WTC11 (cell line): ENCODE data around the gene CHRNB1. TPM values are rescaled to one million over a fixed set of nuclear protein-coding genes. Genes with fewer than 3 reads are reported as not detected.
A peak's percentile ranks its signal among the peaks of the same experiment; 100 is the strongest.

Experiments used
- ATAC-seq: fragments of 200-7000 bp; cut with Tn5 transposase; 2 replicates; pipeline ENCODE4 v1.10.0; 2021; ENCODE audit warnings: mild to moderate bottlenecking, moderate library complexity
- CTCF ChIA-PET: fragments of 300-600 bp; sonication (Branson Sonifier 250); formaldehyde crosslinking; loops from one replicate; lab custom pipeline; 2021; ENCODE audit warnings: antibody characterized with exemption; lab: Charles Lee
- POLR2A ChIA-PET: fragments of 350-600 bp; sonication (Branson Sonifier 250); formaldehyde crosslinking; loops from one replicate; lab custom pipeline; 2021; ENCODE audit warnings: antibody characterized with exemption; lab: Charles Lee
- DNase-seq: peaks from one replicate; pipeline ENCODE4 v3.0.0; 2021; ENCODE audit warnings: low spot score
- H3K27ac Mint-ChIP-seq: 2 replicates; pipeline ENCODE4 v1.8.0; 2021; ENCODE audit warnings: mixed read lengths
- H3K27me3 Mint-ChIP-seq: 2 replicates; pipeline ENCODE4 v1.8.0; 2021; ENCODE audit warnings: low read depth, mild to moderate bottlenecking, moderate library complexity, mixed read lengths
- H3K36me3 Mint-ChIP-seq: 2 replicates; pipeline ENCODE4 v1.8.0; 2021; ENCODE audit warnings: mixed read lengths
- H3K4me1 Mint-ChIP-seq: 2 replicates; pipeline ENCODE4 v1.8.0; 2022; ENCODE audit warnings: mixed read lengths
- H3K4me3 Mint-ChIP-seq: 2 replicates; pipeline ENCODE4 v1.8.0; 2021; ENCODE audit warnings: mild to moderate bottlenecking, moderate library complexity, mixed read lengths
- H3K9me3 Mint-ChIP-seq: 2 replicates; pipeline ENCODE4 v1.8.0; 2021; ENCODE audit warnings: mixed read lengths
- ATF1 ChIP-seq: sonication (generic); formaldehyde crosslinking; IDR thresholded peaks from 2 replicates; pipeline ENCODE4 v1.8.1; 2023; ENCODE audit warnings: mild to moderate bottlenecking, moderate library complexity, missing genetic modification reagents
- ATF3 ChIP-seq: sonication (generic); formaldehyde crosslinking; conservative IDR thresholded peaks from 2 replicates; pipeline ENCODE4 v1.8.1; 2022; ENCODE audit warnings: mild to moderate bottlenecking, missing genetic modification reagents
- ESRRA ChIP-seq: sonication (generic); formaldehyde crosslinking; IDR thresholded peaks from 2 replicates; pipeline ENCODE4 v1.8.1; 2022; ENCODE audit warnings: mild to moderate bottlenecking, missing genetic modification reagents, borderline replicate concordance
- FOXJ3 ChIP-seq: sonication (generic); formaldehyde crosslinking; IDR thresholded peaks from 2 replicates; pipeline ENCODE4 v1.9.0; 2021; ENCODE audit warnings: missing genetic modification reagents, mild to moderate bottlenecking, borderline replicate concordance
- GRHL2 ChIP-seq: fragments of 250-450 bp; sonication (Bioruptor Pico); IDR thresholded peaks from 2 replicates; pipeline ENCODE4 v1.8.0; 2022; ENCODE audit warnings: mild to moderate bottlenecking, moderate library complexity; ENCODE audit not compliant: insufficient replicate concordance, severe bottlenecking
- IRF2 ChIP-seq: sonication (generic); formaldehyde crosslinking; IDR thresholded peaks from 2 replicates; pipeline ENCODE4 v1.8.0; 2022; ENCODE audit warnings: low read depth, missing genetic modification reagents, borderline replicate concordance
- MAX ChIP-seq: sonication (generic); formaldehyde crosslinking; IDR thresholded peaks from 2 replicates; pipeline ENCODE4 v1.8.0; 2022; ENCODE audit warnings: mild to moderate bottlenecking, missing genetic modification reagents
- MLX ChIP-seq: sonication (generic); formaldehyde crosslinking; IDR thresholded peaks from 2 replicates; pipeline ENCODE4 v1.8.1; 2023; ENCODE audit warnings: mild to moderate bottlenecking, missing genetic modification reagents, moderate library complexity
- MYBL2 ChIP-seq: sonication (generic); formaldehyde crosslinking; IDR thresholded peaks from 2 replicates; pipeline ENCODE4 v1.8.1; 2023; ENCODE audit warnings: mild to moderate bottlenecking, moderate library complexity, missing genetic modification reagents
- NFE2L1 ChIP-seq: sonication (generic); formaldehyde crosslinking; IDR thresholded peaks from 2 replicates; pipeline ENCODE4 v1.8.1; 2023; ENCODE audit warnings: missing genetic modification reagents
- SMAD4 ChIP-seq: sonication (generic); formaldehyde crosslinking; IDR thresholded peaks from 2 replicates; pipeline ENCODE4 v1.8.0; 2022; ENCODE audit warnings: mild to moderate bottlenecking, missing genetic modification reagents
- SP1 ChIP-seq: sonication (generic); formaldehyde crosslinking; conservative IDR thresholded peaks from 2 replicates; pipeline ENCODE4 v1.8.1; 2022; ENCODE audit warnings: missing genetic modification reagents
- TP53 ChIP-seq: sonication (generic); formaldehyde crosslinking; IDR thresholded peaks from 2 replicates; pipeline ENCODE4 v1.8.1; 2023; ENCODE audit warnings: mild to moderate bottlenecking, missing genetic modification reagents
- USF1 ChIP-seq: sonication (generic); formaldehyde crosslinking; IDR thresholded peaks from 2 replicates; pipeline ENCODE4 v1.8.0; 2022; ENCODE audit warnings: mild to moderate bottlenecking, missing genetic modification reagents
- ZNF263 ChIP-seq: sonication (generic); formaldehyde crosslinking; IDR thresholded peaks from 2 replicates; pipeline ENCODE4 v1.8.1; 2022; ENCODE audit warnings: low read depth, mild to moderate bottlenecking, moderate library complexity, missing genetic modification reagents
- ZNF281 ChIP-seq: sonication (generic); formaldehyde crosslinking; IDR thresholded peaks from 2 replicates; pipeline ENCODE4 v1.8.0; 2023; ENCODE audit warnings: mild to moderate bottlenecking, missing genetic modification reagents
- ZNF423 ChIP-seq: fragments of 250-450 bp; sonication (Bioruptor Pico); IDR thresholded peaks from 2 replicates; pipeline ENCODE4 v2.1.2; 2022; ENCODE audit warnings: mild to moderate bottlenecking, moderate library complexity
- ZNF532 ChIP-seq: fragments of 250-450 bp; sonication (Bioruptor Pico); IDR thresholded peaks from 2 replicates; pipeline ENCODE4 v1.9.0; 2021; ENCODE audit warnings: mild to moderate bottlenecking, borderline replicate concordance
- ZNF671 ChIP-seq: fragments of 250-450 bp; sonication (Bioruptor Pico); IDR thresholded peaks from 2 replicates; pipeline ENCODE4 v1.8.0; 2021; ENCODE audit warnings: mild to moderate bottlenecking
- ZSCAN18 ChIP-seq: fragments of 250-450 bp; sonication (Bioruptor Pico); IDR thresholded peaks from 2 replicates; pipeline ENCODE4 v2.1.2; 2022; ENCODE audit warnings: mild to moderate bottlenecking, moderate library complexity
- total RNA-seq: library from RNA; stranded (reverse); gene quantifications from 3 replicates; pipeline ENCODE4 v1.2.3, GENCODE V29; 2021

The CHRNB1 gene
- total RNA-seq, 1 experiment from 2014 or later = 16.0 TPM

- Mint-ChIP-seq H3K4me3 (no peak overlapping the region), H3K27me3 (no peaks in the 10 kb centered on the region), H3K36me3 (no peaks in the 10 kb centered on the region), H3K4me1 (peaks cover 42% of the 10 kb centered on the region), H3K27ac (no peak overlapping the region), H3K9me3 (no peaks in the 10 kb centered on the region)
- TF ChIP-seq ZNF423 (CRISPR knock-in tag) = no peak
- no peak for TF ChIP-seq USF1 (CRISPR knock-in tag)
- no peak for TF ChIP-seq ESRRA (CRISPR knock-in tag)
- TF ChIP-seq ZNF263 (CRISPR knock-in tag) = no peak
- TF ChIP-seq ZNF281 (CRISPR knock-in tag) = no peak
- no peak for ATAC-seq
- no peak for DNase-seq
- ChIA-PET POLR2A (interaction anchor here (0.6 to 1.2 kb wide), 3 partner anchors 32 to 202 kb away, joined by 3 to 5 read pairs (median 4); no protein-coding TSS in a partner anchor), CTCF (interaction anchor here (1.1 to 5.3 kb wide), 5 partner anchors 37 to 121 kb away, joined by 3 to 27 read pairs (median 4); partner anchors contain the start of gene TMEM102)
These were observed 32.1 kb downstream of the CHRNB1 start for GRCh38 chr17:7476951-7477350.

GRCh38 chr17:7477392-7478275 is 32.8 kb downstream of the CHRNB1 start:
- Mint-ChIP-seq H3K27ac (peak overlapping the region; percentile 66), H3K4me1 (peaks cover 48% of the 10 kb centered on the region), H3K4me3 (peak overlapping the region; percentile 80), H3K36me3 (no peaks in the 10 kb centered on the region), H3K27me3 (no peaks in the 10 kb centered on the region), H3K9me3 (no peaks in the 10 kb centered on the region)
- POLR2A ChIA-PET = interaction anchor here (0.6 to 2.6 kb wide), 5 partner anchors 32 to 415 kb away, joined by 3 to 13 read pairs (median 5); no protein-coding TSS in a partner anchor
- no peak for ATAC-seq
- TF ChIP-seq ATF3 (CRISPR knock-in tag) (no peak), ZNF532 (CRISPR knock-in tag) (no peak), ZNF671 (CRISPR knock-in tag) (no peak), IRF2 (CRISPR knock-in tag) (no peak), SP1 (no peak), ATF1 (CRISPR knock-in tag) (no peak), ZNF423 (CRISPR knock-in tag) (no peak), MLX (no peak), GRHL2 (CRISPR knock-in tag) (no peak), FOXJ3 (CRISPR knock-in tag) (no peak), ZSCAN18 (CRISPR knock-in tag) (no peak), SMAD4 (no peak), MAX (CRISPR knock-in tag) (no peak), NFE2L1 (no peak), TP53 (CRISPR knock-in tag) (no peak), MYBL2 (no peak), ZNF263 (CRISPR knock-in tag) (no peak)
- CTCF ChIA-PET = interaction anchor here (1.1 to 5.3 kb wide), 7 partner anchors 37 to 122 kb away, joined by 3 to 27 read pairs (median 11); partner anchors contain the start of genes FGF11 and TMEM102
- no peak for DNase-seq
